ENCODE results near the gene COQ8B. TPM values are rescaled to one million over a fixed set of nuclear protein-coding genes. Genes with fewer than 3 reads are reported as not detected.

The COQ8B gene
- total RNA-seq, 1 experiment from 2014 or later = 62.9 TPM

DNA sequence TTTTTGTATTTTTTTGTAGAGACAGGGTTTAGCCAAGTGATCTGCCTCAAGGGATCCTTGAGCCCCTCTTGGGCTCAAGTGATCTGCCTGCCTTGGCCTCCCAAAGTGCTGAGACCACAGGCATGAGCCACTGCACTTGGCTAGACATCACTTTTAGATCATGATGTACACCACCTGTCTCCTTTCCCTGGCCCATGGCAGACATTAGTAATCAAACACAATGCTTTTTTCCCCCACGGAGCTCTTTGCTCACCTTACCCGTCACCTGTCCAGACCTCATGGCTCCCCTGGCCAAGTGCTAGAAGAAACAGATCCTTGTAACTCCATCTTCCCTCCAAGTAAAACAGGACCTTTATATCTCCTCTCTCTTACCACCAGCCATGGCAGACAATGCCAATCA is 44.6 kb downstream of the COQ8B start (continued):
- TF ChIP-seq ZNF281 (CRISPR knock-in tag; IDR thresholded peaks at IDR 0.05) = no peak
- no peak for TF ChIP-seq MXD4 (CRISPR knock-in tag; IDR thresholded peaks at IDR 0.05; ENCODE audit: borderline replicate concordance)
- TF ChIP-seq ETV6 (CRISPR knock-in tag; IDR thresholded peaks at IDR 0.05) = no peak

- Mint-ChIP-seq H3K36me3 (peaks cover 29% of the 10 kb centered on the region; the same call in 1 of the 2 replicates), H3K4me1 (no peaks in the 10 kb centered on the region), H3K9me3 (no peaks in the 10 kb centered on the region), H3K4me3 (no peak overlapping the region), H3K27ac (no peak overlapping the region), H3K27me3 (ENCODE audit: low read depth) (no peaks in the 10 kb centered on the region)
- CTCF ChIA-PET = interaction anchor here (0.7 to 0.9 kb wide), 3 partner anchors 37 to 148 kb away, joined by 3 read pairs; no protein-coding TSS in a partner anchor
- TF ChIP-seq RELA (CRISPR knock-in tag; IDR thresholded peaks at IDR 0.05; ENCODE audit: borderline replicate concordance) (no peak), USF2 (CRISPR knock-in tag; IDR thresholded peaks at IDR 0.05) (no peak), TCF7 (CRISPR knock-in tag; IDR thresholded peaks at IDR 0.05; ENCODE audit: low read depth) (no peak), ZNF219 (CRISPR knock-in tag; IDR thresholded peaks at IDR 0.05; ENCODE audit: borderline replicate concordance) (no peak), NR2C2 (CRISPR knock-in tag; IDR thresholded peaks at IDR 0.05) (no peak), TEAD4 (CRISPR knock-in tag; IDR thresholded peaks at IDR 0.05) (no peak), IRF2 (CRISPR knock-in tag; IDR thresholded peaks at IDR 0.05; ENCODE audit: borderline replicate concordance, low read depth) (no peak), ZNF317 (CRISPR knock-in tag; IDR thresholded peaks at IDR 0.05; ENCODE audit: borderline replicate concordance, low read depth) (no peak), SP1 (CRISPR knock-in tag; conservative IDR thresholded peaks at IDR 0.05) (no peak), ATF3 (CRISPR knock-in tag; conservative IDR thresholded peaks at IDR 0.05) (no peak), PRRX2 (CRISPR knock-in tag; IDR thresholded peaks at IDR 0.05) (no peak)
- TF ChIP-seq, protein P1, sequence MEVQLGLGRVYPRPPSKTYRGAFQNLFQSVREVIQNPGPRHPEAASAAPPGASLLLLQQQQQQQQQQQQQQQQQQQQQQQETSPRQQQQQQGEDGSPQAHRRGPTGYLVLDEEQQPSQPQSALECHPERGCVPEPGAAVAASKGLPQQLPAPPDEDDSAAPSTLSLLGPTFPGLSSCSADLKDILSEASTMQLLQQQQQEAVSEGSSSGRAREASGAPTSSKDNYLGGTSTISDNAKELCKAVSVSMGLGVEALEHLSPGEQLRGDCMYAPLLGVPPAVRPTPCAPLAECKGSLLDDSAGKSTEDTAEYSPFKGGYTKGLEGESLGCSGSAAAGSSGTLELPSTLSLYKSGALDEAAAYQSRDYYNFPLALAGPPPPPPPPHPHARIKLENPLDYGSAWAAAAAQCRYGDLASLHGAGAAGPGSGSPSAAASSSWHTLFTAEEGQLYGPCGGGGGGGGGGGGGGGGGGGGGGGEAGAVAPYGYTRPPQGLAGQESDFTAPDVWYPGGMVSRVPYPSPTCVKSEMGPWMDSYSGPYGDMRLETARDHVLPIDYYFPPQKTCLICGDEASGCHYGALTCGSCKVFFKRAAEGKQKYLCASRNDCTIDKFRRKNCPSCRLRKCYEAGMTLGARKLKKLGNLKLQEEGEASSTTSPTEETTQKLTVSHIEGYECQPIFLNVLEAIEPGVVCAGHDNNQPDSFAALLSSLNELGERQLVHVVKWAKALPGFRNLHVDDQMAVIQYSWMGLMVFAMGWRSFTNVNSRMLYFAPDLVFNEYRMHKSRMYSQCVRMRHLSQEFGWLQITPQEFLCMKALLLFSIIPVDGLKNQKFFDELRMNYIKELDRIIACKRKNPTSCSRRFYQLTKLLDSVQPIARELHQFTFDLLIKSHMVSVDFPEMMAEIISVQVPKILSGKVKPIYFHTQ (CRISPR knock-in tag; IDR thresholded peaks at IDR 0.05) = no peak
- TF ChIP-seq, protein P2, sequence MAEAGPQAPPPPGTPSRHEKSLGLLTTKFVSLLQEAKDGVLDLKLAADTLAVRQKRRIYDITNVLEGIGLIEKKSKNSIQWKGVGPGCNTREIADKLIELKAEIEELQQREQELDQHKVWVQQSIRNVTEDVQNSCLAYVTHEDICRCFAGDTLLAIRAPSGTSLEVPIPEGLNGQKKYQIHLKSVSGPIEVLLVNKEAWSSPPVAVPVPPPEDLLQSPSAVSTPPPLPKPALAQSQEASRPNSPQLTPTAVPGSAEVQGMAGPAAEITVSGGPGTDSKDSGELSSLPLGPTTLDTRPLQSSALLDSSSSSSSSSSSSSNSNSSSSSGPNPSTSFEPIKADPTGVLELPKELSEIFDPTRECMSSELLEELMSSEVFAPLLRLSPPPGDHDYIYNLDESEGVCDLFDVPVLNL (CRISPR knock-in tag; IDR thresholded peaks at IDR 0.05; ENCODE audit: borderline replicate concordance, low read depth) = no peak
- TF ChIP-seq, protein P3, sequence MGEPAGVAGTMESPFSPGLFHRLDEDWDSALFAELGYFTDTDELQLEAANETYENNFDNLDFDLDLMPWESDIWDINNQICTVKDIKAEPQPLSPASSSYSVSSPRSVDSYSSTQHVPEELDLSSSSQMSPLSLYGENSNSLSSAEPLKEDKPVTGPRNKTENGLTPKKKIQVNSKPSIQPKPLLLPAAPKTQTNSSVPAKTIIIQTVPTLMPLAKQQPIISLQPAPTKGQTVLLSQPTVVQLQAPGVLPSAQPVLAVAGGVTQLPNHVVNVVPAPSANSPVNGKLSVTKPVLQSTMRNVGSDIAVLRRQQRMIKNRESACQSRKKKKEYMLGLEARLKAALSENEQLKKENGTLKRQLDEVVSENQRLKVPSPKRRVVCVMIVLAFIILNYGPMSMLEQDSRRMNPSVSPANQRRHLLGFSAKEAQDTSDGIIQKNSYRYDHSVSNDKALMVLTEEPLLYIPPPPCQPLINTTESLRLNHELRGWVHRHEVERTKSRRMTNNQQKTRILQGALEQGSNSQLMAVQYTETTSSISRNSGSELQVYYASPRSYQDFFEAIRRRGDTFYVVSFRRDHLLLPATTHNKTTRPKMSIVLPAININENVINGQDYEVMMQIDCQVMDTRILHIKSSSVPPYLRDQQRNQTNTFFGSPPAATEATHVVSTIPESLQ (CRISPR knock-in tag; IDR thresholded peaks at IDR 0.05) = no peak
- ATAC-seq = no peak
- DNase-seq (ENCODE audit: low spot score) = no peak
- POLR2A ChIA-PET = no interaction called here
Observed at GRCh38 chr19:40671404-40671803, 45.3 kb downstream of the COQ8B start.

Data from WTC11 (cell line).